Peyer's patch (tissue), 4 donors: Measurements from ENCODE around the gene PLOD1.

ENCODE experiments used
- POLR2A ChIP-seq, 2 donors: fragments of 450-650 bp; IDR thresholded peaks; one replicate each; pipeline ENCODE4 v1.5.1; 2017; ENCODE audit warnings: antibody characterized with exemption in 2 of 2, mild to moderate bottlenecking in 2 of 2, moderate library complexity in 2 of 2
- TF ChIP-seq, protein P1 (sequence below), 6 experiments: fragments of 450-650 bp in 4 of 6; fragments of 200-600 bp in 2 of 6; sonication (generic) in 1 of 6; IDR thresholded peaks; one replicate each; pipeline ENCODE4 v1.5.1; 2017 to 2019; ENCODE audit warnings: antibody characterized with exemption in 6 of 6, mild to moderate bottlenecking in 3 of 6, moderate library complexity in 1 of 6

DNA sequence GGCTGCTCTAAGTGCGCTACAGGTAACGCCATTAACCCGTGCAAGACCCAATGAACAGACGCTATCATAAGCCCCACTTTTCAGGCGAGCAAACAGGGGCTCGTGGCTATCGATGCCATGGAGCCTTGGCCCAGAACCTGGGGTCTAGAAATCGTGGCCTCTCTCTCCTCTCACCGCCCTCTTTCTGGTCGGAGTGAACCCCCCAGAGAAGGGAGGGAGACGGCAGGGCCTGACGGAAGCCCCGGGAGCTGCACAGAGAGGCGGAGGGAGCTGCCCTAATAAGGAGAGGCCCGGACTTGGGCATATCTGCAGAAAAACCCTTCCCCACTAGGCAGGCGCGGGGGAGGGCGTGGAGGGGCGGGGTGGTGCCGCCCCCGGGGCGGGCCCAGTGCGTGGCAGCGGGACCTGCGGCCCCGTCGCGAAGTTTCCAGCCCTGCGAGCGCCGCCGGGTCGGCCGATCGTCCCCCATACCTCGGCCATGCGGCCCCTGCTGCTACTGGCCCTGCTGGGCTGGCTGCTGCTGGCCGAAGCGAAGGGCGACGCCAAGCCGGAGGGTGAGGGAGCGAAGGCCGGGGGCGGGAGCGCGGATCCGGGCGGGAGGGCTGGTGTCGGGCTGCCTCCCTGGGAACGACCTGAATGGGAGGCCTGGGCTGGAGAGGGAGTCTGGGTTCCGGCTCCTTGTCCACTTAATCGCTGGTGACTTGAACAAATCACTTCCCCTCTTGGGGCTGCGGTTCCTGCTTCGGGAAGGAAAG is at the start of gene PLOD1:
- peak; percentile 40 to 57 for TF ChIP-seq POLR2A (IDR thresholded peaks at IDR 0.05)
- TF ChIP-seq, protein P1, sequence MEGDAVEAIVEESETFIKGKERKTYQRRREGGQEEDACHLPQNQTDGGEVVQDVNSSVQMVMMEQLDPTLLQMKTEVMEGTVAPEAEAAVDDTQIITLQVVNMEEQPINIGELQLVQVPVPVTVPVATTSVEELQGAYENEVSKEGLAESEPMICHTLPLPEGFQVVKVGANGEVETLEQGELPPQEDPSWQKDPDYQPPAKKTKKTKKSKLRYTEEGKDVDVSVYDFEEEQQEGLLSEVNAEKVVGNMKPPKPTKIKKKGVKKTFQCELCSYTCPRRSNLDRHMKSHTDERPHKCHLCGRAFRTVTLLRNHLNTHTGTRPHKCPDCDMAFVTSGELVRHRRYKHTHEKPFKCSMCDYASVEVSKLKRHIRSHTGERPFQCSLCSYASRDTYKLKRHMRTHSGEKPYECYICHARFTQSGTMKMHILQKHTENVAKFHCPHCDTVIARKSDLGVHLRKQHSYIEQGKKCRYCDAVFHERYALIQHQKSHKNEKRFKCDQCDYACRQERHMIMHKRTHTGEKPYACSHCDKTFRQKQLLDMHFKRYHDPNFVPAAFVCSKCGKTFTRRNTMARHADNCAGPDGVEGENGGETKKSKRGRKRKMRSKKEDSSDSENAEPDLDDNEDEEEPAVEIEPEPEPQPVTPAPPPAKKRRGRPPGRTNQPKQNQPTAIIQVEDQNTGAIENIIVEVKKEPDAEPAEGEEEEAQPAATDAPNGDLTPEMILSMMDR (IDR thresholded peaks at IDR 0.05), result no peak
